Limb (tissue), 2 donors: ENCODE data around the gene SLCO2B1.
A peak's percentile ranks its signal among the peaks of the same experiment; 100 is the strongest.

Source experiments
- DNase-seq, 2 donors: peaks; one replicate each; pipeline ENCODE4 v3.0.0-alpha.2; 2016; ENCODE audit errors: extremely low spot score in 2 of 2

SLCO2B1 gene

GRCh38 chr11:75145196-75145971 lies 5.5 kb upstream of the SLCO2B1 start:
- no peak for DNase-seq

GRCh38 chr11:75145972-75146519 lies 4.9 kb upstream of the SLCO2B1 start:
- DNase-seq, result no peak

- DNase-seq, result no peak
These were observed 4.2 kb upstream of the SLCO2B1 start for GRCh38 chr11:75146711-75147110.

GRCh38 chr11:75147191-75147874 lies 3.6 kb upstream of the SLCO2B1 start:
- DNase-seq, result no peak

GRCh38 chr11:75147875-75148263 lies 3.0 kb upstream of the SLCO2B1 start:
- DNase-seq, result no peak

- no peak for DNase-seq
These were observed 2.4 kb upstream of the SLCO2B1 start for GRCh38 chr11:75148436-75148983.

GRCh38 chr11:75149766-75150465 lies 991 bp upstream of the SLCO2B1 start:
- DNase-seq, result no peak

- no peak for DNase-seq
These were observed 590 bp downstream of the SLCO2B1 start for GRCh38 chr11:75151346-75152047.

GRCh38 chr11:75152090-75152489 lies 1.2 kb downstream of the SLCO2B1 start:
- DNase-seq, result no peak

- no peak for DNase-seq
These were observed 1.9 kb downstream of the SLCO2B1 start for GRCh38 chr11:75152651-75153427.

GRCh38 chr11:75154646-75155569 lies 4.0 kb downstream of the SLCO2B1 start:
- DNase-seq, result peak in 1 of 2 donors; percentile 21

GRCh38 chr11:75155570-75156422 lies 4.9 kb downstream of the SLCO2B1 start:
- DNase-seq, result no peak

- no peak for DNase-seq
These were observed 7.3 kb downstream of the SLCO2B1 start for GRCh38 chr11:75158241-75158640.

- no peak for DNase-seq
These were observed 7.8 kb downstream of the SLCO2B1 start for GRCh38 chr11:75158696-75159150.

GRCh38 chr11:75159151-75159953 lies 8.4 kb downstream of the SLCO2B1 start:
- DNase-seq, result no peak

- no peak for DNase-seq
These were observed 9.4 kb downstream of the SLCO2B1 start for GRCh38 chr11:75160220-75160757.

- DNase-seq, result no peak
These were observed 10.0 kb downstream of the SLCO2B1 start for GRCh38 chr11:75160880-75161279.
